Cardiac muscle cell (in vitro differentiated cells and primary cell): ENCODE data around the gene TTLL5. TPM values are rescaled to one million over a fixed set of nuclear protein-coding genes. Genes with fewer than 3 reads are reported as not detected.

ENCODE experiments used
- DNase-seq, 2 donors: peaks; one replicate each; pipeline versions ENCODE4 v3.0.0 to v3.0.0-alpha.2; 2010 to 2017; ENCODE audit warnings: low read depth in 1 of 2, low spot score in 1 of 2
- H3K27ac ChIP-seq: fragments of 200-600 bp; sonication (generic); 2 replicates; pipeline ENCODE4 v1.5.1; 2016
- H3K27me3 ChIP-seq: fragments of 200-600 bp; sonication (generic); 2 replicates; pipeline ENCODE4 v1.6.0; 2016; ENCODE audit warnings: control low read depth
- H3K36me3 ChIP-seq: fragments of 200-600 bp; sonication (generic); 2 replicates; pipeline ENCODE4 v1.5.1; 2016; ENCODE audit warnings: control low read depth
- H3K4me1 ChIP-seq: fragments of 200-600 bp; sonication (generic); 2 replicates; pipeline ENCODE4 v1.8.1; 2017; ENCODE audit warnings: low read depth, mild to moderate bottlenecking, mixed run types
- H3K4me3 ChIP-seq: fragments of 200-600 bp; sonication (generic); 2 replicates; pipeline ENCODE4 v1.5.1; 2016; ENCODE audit warnings: mild to moderate bottlenecking
- H3K9me3 ChIP-seq: fragments of 200-600 bp; sonication (generic); 2 replicates; pipeline ENCODE4 v1.5.1; 2017; ENCODE audit warnings: low read depth, mild to moderate bottlenecking, control low read depth
- CTCF ChIP-seq: IDR thresholded peaks from 2 replicates; pipeline ENCODE4 v1.5.1; 2012; ENCODE audit warnings: low read depth, mild to moderate bottlenecking, low read length
- polyA plus RNA-seq: library from polyadenylated mRNA; unstranded; fragments of >200 nt; fragmentation: Nextera tagmentation; extraction: Ambion mirVana; gene quantifications from 2 replicates; pipeline ENCODE4 v1.2.1, GENCODE V29; 2016
- total RNA-seq: library from RNA; depleted of rRNA; stranded (reverse); fragments of >200 nt; gene quantifications from 2 replicates; pipeline ENCODE4 v1.2.3, GENCODE V29; 2016

Gene TTLL5
- total and polyA plus RNA-seq, 2 experiments from 2014 or later, result 24.1 to 28.4 TPM

- no peaks in the 10 kb centered on the region for H3K36me3 ChIP-seq
- H3K27ac ChIP-seq, result no peak overlapping the region
- H3K4me3 ChIP-seq, result no peak overlapping the region
- H3K27me3 ChIP-seq, result no peaks in the 10 kb centered on the region
- H3K4me1 ChIP-seq, result peaks cover 14% of the 10 kb centered on the region
- no peak for DNase-seq
- TF ChIP-seq CTCF, result no peak
- H3K9me3 ChIP-seq, result no peaks in the 10 kb centered on the region
These were observed 17.1 kb upstream of the TTLL5 start for GRCh38 chr14:75643985-75644384.

GRCh38 chr14:75645056-75645455 is 16.0 kb upstream of the TTLL5 start:
- TF ChIP-seq CTCF, result no peak
- Histone ChIP-seq H3K36me3 (peaks cover 9% of the 10 kb centered on the region), H3K27me3 (no peaks in the 10 kb centered on the region), H3K4me3 (no peak overlapping the region), H3K9me3 (no peaks in the 10 kb centered on the region), H3K27ac (no peak overlapping the region), H3K4me1 (peaks cover 14% of the 10 kb centered on the region)
- DNase-seq, result no peak

- H3K9me3 ChIP-seq, result no peaks in the 10 kb centered on the region
- DNase-seq, result no peak
- no peak overlapping the region for H3K27ac ChIP-seq
- peaks cover 25% of the 10 kb centered on the region for H3K36me3 ChIP-seq
- TF ChIP-seq CTCF, result no peak
- no peaks in the 10 kb centered on the region for H3K27me3 ChIP-seq
- peaks cover 14% of the 10 kb centered on the region for H3K4me1 ChIP-seq
- H3K4me3 ChIP-seq, result no peak overlapping the region
These were observed 14.3 kb upstream of the TTLL5 start for GRCh38 chr14:75646762-75647161.

GRCh38 chr14:75647640-75648039 is 13.4 kb upstream of the TTLL5 start:
- Histone ChIP-seq H3K27ac (peak overlapping the region; percentile 89), H3K4me3 (no peak overlapping the region), H3K36me3 (peaks cover 32% of the 10 kb centered on the region), H3K9me3 (no peaks in the 10 kb centered on the region), H3K4me1 (peaks cover 14% of the 10 kb centered on the region), H3K27me3 (no peaks in the 10 kb centered on the region)
- peak in 1 of 2 donors; percentile 70 for DNase-seq
- no peak for TF ChIP-seq CTCF

- peak overlapping the region; percentile 89 for H3K27ac ChIP-seq
- H3K27me3 ChIP-seq, result no peaks in the 10 kb centered on the region
- H3K36me3 ChIP-seq, result peaks cover 36% of the 10 kb centered on the region
- peaks cover 14% of the 10 kb centered on the region for H3K4me1 ChIP-seq
- no peak overlapping the region for H3K4me3 ChIP-seq
- no peak for TF ChIP-seq CTCF
- H3K9me3 ChIP-seq, result no peaks in the 10 kb centered on the region
- peak; percentile 62 to 92 for DNase-seq
These were observed 12.8 kb upstream of the TTLL5 start for GRCh38 chr14:75648066-75648838.
